Smooth muscle cell (in vitro differentiated cells): ENCODE measurements around the gene DRAM2. TPM values are rescaled to one million over a fixed set of nuclear protein-coding genes. Genes with fewer than 3 reads are reported as not detected.

ENCODE experiments used
- DNase-seq: peaks from one replicate; lab custom pipeline; 2025; ENCODE audit not compliant: unreplicated experiment; lab: John Stamatoyannopoulos, UW
- H2AFZ ChIP-seq: fragments of 200-600 bp; sonication (generic); 2 replicates; pipeline ENCODE4 v1.6.0; 2016; ENCODE audit warnings: antibody characterized with exemption, low read depth, mild to moderate bottlenecking
- H3F3A ChIP-seq: fragments of 200-600 bp; sonication (generic); 2 replicates; pipeline ENCODE4 v1.6.0; 2017; ENCODE audit warnings: antibody characterized with exemption, low read depth
- H3K27ac ChIP-seq: fragments of 200-600 bp; sonication (generic); 2 replicates; pipeline ENCODE4 v1.5.1; 2016; ENCODE audit warnings: low read depth, mild to moderate bottlenecking
- H3K27me3 ChIP-seq: fragments of 200-600 bp; sonication (generic); 2 replicates; pipeline ENCODE4 v1.6.1; 2016; ENCODE audit warnings: low read depth, mild to moderate bottlenecking
- H3K36me3 ChIP-seq: fragments of 200-600 bp; sonication (generic); 2 replicates; pipeline ENCODE4 v1.5.1; 2016; ENCODE audit warnings: low read depth
- H3K4me1 ChIP-seq: fragments of 200-600 bp; sonication (generic); 2 replicates; pipeline ENCODE4 v1.5.1; 2016; ENCODE audit warnings: low read depth
- H3K4me2 ChIP-seq: fragments of 200-600 bp; sonication (generic); 2 replicates; pipeline ENCODE4 v1.6.0; 2016; ENCODE audit warnings: mild to moderate bottlenecking
- H3K4me3 ChIP-seq: fragments of 200-600 bp; sonication (generic); 2 replicates; pipeline ENCODE4 v1.5.1; 2016; ENCODE audit warnings: mild to moderate bottlenecking
- H3K79me2 ChIP-seq: fragments of 200-600 bp; sonication (generic); 2 replicates; pipeline ENCODE4 v1.6.0; 2016; ENCODE audit warnings: low read depth, mild to moderate bottlenecking
- H3K9ac ChIP-seq: fragments of 200-600 bp; sonication (generic); 2 replicates; pipeline ENCODE4 v1.6.0; 2016; ENCODE audit warnings: low read depth
- H3K9me3 ChIP-seq: fragments of 200-600 bp; sonication (generic); replicated peaks from 2 replicates; pipeline ENCODE4 v1.5.1; 2016; ENCODE audit warnings: low read depth
- H4K20me1 ChIP-seq: fragments of 200-600 bp; sonication (generic); 2 replicates; pipeline ENCODE4 v1.6.0; 2016; ENCODE audit warnings: low read depth
- WGBS: methylation state at CpG from one replicate; pipeline ENCODE4 v1.1.7; 2016; ENCODE audit warnings: low lambda C conversion rate; 5-methylcytosine and 5-hydroxymethylcytosine counted together
- polyA plus RNA-seq: library from polyadenylated mRNA; unstranded; fragments of >200 nt; fragmentation: Nextera tagmentation; extraction: Ambion mirVana; gene quantifications from 2 replicates; pipeline ENCODE4 v1.2.1, GENCODE V29; 2016
- total RNA-seq: library from RNA; depleted of rRNA; stranded (reverse); fragments of >200 nt; gene quantifications from 2 replicates; pipeline ENCODE4 v1.2.3, GENCODE V29; 2014
- TF ChIP-seq, protein P1 (sequence below): fragments of 200-600 bp; sonication (generic); IDR thresholded peaks from 2 replicates; pipeline ENCODE4 v1.5.1; 2017; ENCODE audit warnings: borderline replicate concordance, mild to moderate bottlenecking, antibody characterized with exemption; ENCODE audit not compliant: insufficient read depth, poor library complexity, severe bottlenecking

DRAM2 gene
- total and polyA plus RNA-seq, 2 experiments from 2014 or later = 80.3 to 122 TPM

- H3K27me3 ChIP-seq = no peaks in the 10 kb centered on the region
- peaks cover 11% of the 10 kb centered on the region for H3K36me3 ChIP-seq
- H3K4me3 ChIP-seq = no peak overlapping the region
- TF ChIP-seq, protein P1, sequence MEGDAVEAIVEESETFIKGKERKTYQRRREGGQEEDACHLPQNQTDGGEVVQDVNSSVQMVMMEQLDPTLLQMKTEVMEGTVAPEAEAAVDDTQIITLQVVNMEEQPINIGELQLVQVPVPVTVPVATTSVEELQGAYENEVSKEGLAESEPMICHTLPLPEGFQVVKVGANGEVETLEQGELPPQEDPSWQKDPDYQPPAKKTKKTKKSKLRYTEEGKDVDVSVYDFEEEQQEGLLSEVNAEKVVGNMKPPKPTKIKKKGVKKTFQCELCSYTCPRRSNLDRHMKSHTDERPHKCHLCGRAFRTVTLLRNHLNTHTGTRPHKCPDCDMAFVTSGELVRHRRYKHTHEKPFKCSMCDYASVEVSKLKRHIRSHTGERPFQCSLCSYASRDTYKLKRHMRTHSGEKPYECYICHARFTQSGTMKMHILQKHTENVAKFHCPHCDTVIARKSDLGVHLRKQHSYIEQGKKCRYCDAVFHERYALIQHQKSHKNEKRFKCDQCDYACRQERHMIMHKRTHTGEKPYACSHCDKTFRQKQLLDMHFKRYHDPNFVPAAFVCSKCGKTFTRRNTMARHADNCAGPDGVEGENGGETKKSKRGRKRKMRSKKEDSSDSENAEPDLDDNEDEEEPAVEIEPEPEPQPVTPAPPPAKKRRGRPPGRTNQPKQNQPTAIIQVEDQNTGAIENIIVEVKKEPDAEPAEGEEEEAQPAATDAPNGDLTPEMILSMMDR = no peak
- no peaks in the 10 kb centered on the region for H3K79me2 ChIP-seq
- H2AFZ ChIP-seq = no peak overlapping the region
- no peaks in the 10 kb centered on the region for H3K9me3 ChIP-seq
- H3K4me1 ChIP-seq = no peaks in the 10 kb centered on the region
- DNase-seq = no peak
- no peak overlapping the region for H3K4me2 ChIP-seq
- WGBS = 100% methylated on average over 2 of the region's 2 CpGs
- H3K27ac ChIP-seq = no peak overlapping the region
- no peaks in the 10 kb centered on the region for H3F3A ChIP-seq
- H3K9ac ChIP-seq = no peak overlapping the region
- H4K20me1 ChIP-seq = no peaks in the 10 kb centered on the region
Observed at GRCh38 chr1:111182052-111182451, 42.2 kb upstream of the DRAM2 start.

DNA sequence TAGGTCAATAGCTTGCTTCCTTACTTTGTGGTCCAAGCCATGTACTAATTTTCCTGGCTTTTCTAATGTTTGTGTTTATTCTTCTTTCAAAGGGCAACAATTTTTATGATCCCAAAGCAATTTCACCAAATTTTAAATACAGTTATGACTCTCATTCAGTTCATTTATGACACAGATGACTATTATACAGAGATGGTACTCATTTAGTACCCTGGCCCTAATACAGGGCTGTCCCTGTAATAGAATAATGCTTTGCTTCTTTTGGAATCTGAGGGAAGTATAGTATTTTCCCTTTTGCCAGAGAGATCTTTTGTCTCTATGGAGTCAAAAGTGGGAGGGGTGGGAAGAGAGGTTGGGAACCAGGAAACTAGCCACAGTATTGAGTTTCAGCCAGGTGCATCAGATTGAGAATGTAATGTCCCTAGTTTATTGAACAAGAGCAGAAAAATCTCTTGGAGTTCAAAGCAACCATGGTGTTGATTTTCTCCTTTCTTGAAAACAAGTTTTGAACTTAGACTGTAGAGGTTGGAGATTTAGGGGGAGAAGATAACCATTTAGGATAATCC is 40.2 kb upstream of the DRAM2 start:
- Histone ChIP-seq H3K79me2 (no peaks in the 10 kb centered on the region), H3K4me3 (no peak overlapping the region), H3F3A (no peaks in the 10 kb centered on the region), H3K27ac (no peak overlapping the region), H3K36me3 (peaks cover 11% of the 10 kb centered on the region), H4K20me1 (no peaks in the 10 kb centered on the region), H3K9me3 (no peaks in the 10 kb centered on the region), H2AFZ (no peak overlapping the region), H3K27me3 (no peaks in the 10 kb centered on the region), H3K9ac (no peak overlapping the region), H3K4me2 (no peak overlapping the region), H3K4me1 (no peaks in the 10 kb centered on the region)
- TF ChIP-seq, protein P1 = no peak
- DNase-seq = no peak

DNA sequence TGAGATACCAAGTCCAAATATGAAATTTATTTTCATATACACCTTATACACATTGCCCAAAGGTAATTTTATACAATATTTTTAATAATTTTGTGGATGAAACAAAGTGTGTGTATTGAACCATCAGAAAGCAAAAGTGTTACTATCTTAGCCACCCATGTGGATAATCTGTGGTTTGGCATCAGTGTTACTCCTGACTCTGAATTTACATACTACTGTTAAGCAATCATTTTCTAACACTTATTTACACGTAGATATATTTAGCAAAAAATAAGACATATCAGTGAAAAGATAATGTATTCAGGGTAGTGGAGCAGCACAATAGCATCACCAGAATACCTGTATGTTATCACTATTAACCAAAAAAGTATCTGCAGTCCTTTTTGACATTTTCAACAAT is 36.8 kb upstream of the DRAM2 start:
- 97% methylated on average over 1 of the region's 1 CpG for WGBS
- Histone ChIP-seq H3K9me3 (no peaks in the 10 kb centered on the region), H4K20me1 (no peaks in the 10 kb centered on the region), H3K79me2 (no peaks in the 10 kb centered on the region), H3K27me3 (no peaks in the 10 kb centered on the region), H3K27ac (no peak overlapping the region), H3K36me3 (no peaks in the 10 kb centered on the region), H3F3A (no peaks in the 10 kb centered on the region), H3K9ac (no peak overlapping the region), H3K4me1 (no peaks in the 10 kb centered on the region), H3K4me3 (no peak overlapping the region), H3K4me2 (no peak overlapping the region), H2AFZ (no peak overlapping the region)
- DNase-seq = no peak
- TF ChIP-seq, protein P1 = no peak

GRCh38 chr1:111175349-111175748 is 35.5 kb upstream of the DRAM2 start:
- WGBS = 96% methylated on average over 3 of the region's 3 CpGs
- Histone ChIP-seq H3K4me3 (no peak overlapping the region), H3K9me3 (no peaks in the 10 kb centered on the region), H3K4me1 (no peaks in the 10 kb centered on the region), H3K27me3 (no peaks in the 10 kb centered on the region), H2AFZ (no peak overlapping the region), H3F3A (no peaks in the 10 kb centered on the region), H3K27ac (no peak overlapping the region), H3K36me3 (peaks cover 3% of the 10 kb centered on the region), H3K79me2 (peaks cover 4% of the 10 kb centered on the region), H4K20me1 (peaks cover 2% of the 10 kb centered on the region), H3K4me2 (no peak overlapping the region), H3K9ac (no peak overlapping the region)
- TF ChIP-seq, protein P1 = no peak
- DNase-seq = no peak
